H1 (cell line): Measurements from ENCODE around the gene CD68. TPM values are rescaled to one million over a fixed set of nuclear protein-coding genes. Genes with fewer than 3 reads are reported as not detected.

ENCODE experiments used
- CTCF ChIA-PET: fragments of 300-600 bp; sonication (Branson Sonifier 250); formaldehyde crosslinking; loops from one replicate; lab custom pipeline; 2021; ENCODE audit not compliant: partially characterized antibody; lab: Charles Lee
- POLR2A ChIA-PET: fragments of 300-600 bp; sonication (Branson Sonifier 250); formaldehyde crosslinking; loops from one replicate; lab custom pipeline; 2021; ENCODE audit warnings: inconsistent platforms; ENCODE audit not compliant: partially characterized antibody; lab: Charles Lee
- DNase-seq, 2 experiments: peaks; one replicate each; pipeline versions ENCODE4 v3.0.0 to v3.0.0-alpha.2; 2010 to 2022; ENCODE audit warnings: low spot score in 2 of 2, low read depth in 1 of 2, mixed read lengths in 1 of 2
- FAIRE-seq: peaks from 2 replicates; lab custom pipeline; 2011; peaks lifted over from hg19 to GRCh38; lab: Jason Lieb, UNC
- H2AFZ ChIP-seq: 2 replicates; pipeline ENCODE4 v1.8.1; 2012; ENCODE audit warnings: low read length, inconsistent platforms
- H2AK5ac ChIP-seq: 2 replicates; pipeline ENCODE4 v1.6.1; 2013; ENCODE audit warnings: low read depth, low read length
- H2BK120ac ChIP-seq: replicated peaks from 2 replicates; pipeline ENCODE3; 2013; ENCODE audit warnings: low read depth, low read length, inconsistent platforms
- H2BK12ac ChIP-seq: 2 replicates; pipeline ENCODE4 v1.6.1; 2013; ENCODE audit warnings: low read depth, low read length
- H2BK15ac ChIP-seq: 2 replicates; pipeline ENCODE4 v1.6.1; 2013; ENCODE audit warnings: low read length
- H2BK20ac ChIP-seq: 2 replicates; pipeline ENCODE4 v1.6.1; 2013; ENCODE audit warnings: low read length
- H2BK5ac ChIP-seq: 2 replicates; pipeline ENCODE4 v1.6.1; 2013; ENCODE audit warnings: low read depth, low read length
- H3K14ac ChIP-seq: 2 replicates; pipeline ENCODE4 v1.6.1; 2013; ENCODE audit warnings: inconsistent platforms; ENCODE audit not compliant: insufficient read length
- H3K18ac ChIP-seq: 2 replicates; pipeline ENCODE4 v1.6.1; 2013; ENCODE audit warnings: low read length; ENCODE audit errors: extremely low read depth
- H3K23ac ChIP-seq: 2 replicates; pipeline ENCODE4 v1.6.1; 2013; ENCODE audit warnings: inconsistent platforms; ENCODE audit not compliant: insufficient read length
- H3K23me2 ChIP-seq: 2 replicates; pipeline ENCODE4 v1.6.1; 2013; ENCODE audit warnings: low read depth, low read length
- H3K27ac ChIP-seq: 2 replicates; pipeline ENCODE4 v1.6.1; 2011; ENCODE audit warnings: low read depth, low read length, inconsistent platforms
- H3K27me3 ChIP-seq, 4 experiments: replicated peaks in 1 of 4; 1 replicate in 1 of 4; 2 replicates in 3 of 4; pipeline versions ENCODE4 v1.6.1 to v1.8.1; 2011 to 2013; ENCODE audit warnings: low read length in 3 of 4, mild to moderate bottlenecking in 3 of 4, inconsistent platforms in 2 of 4, mixed read lengths in 2 of 4, moderate library complexity in 1 of 4; ENCODE audit not compliant: control insufficient read depth in 3 of 4, insufficient read depth in 3 of 4; ENCODE audit errors: extremely low read depth in 1 of 4
- H3K36me3 ChIP-seq, 4 experiments: 2 replicates each; pipeline versions ENCODE4 v1.6.1 to v1.8.1; 2011 to 2013; ENCODE audit warnings: mild to moderate bottlenecking in 4 of 4, low read length in 3 of 4, moderate library complexity in 2 of 4, control low read depth in 1 of 4, inconsistent platforms in 1 of 4; ENCODE audit not compliant: insufficient read depth in 4 of 4, control insufficient read depth in 2 of 4
- H3K4ac ChIP-seq: replicated peaks from 2 replicates; pipeline ENCODE3; 2013; ENCODE audit warnings: low read length, low read depth, mixed read lengths, inconsistent platforms; ENCODE audit not compliant: insufficient read length
- H3K4me1 ChIP-seq, 4 experiments: replicated peaks in 1 of 4; 1 replicate in 1 of 4; 2 replicates in 3 of 4; pipeline versions ENCODE4 v1.6.1 to v1.8.1; 2011 to 2013; ENCODE audit warnings: low read length in 3 of 4, inconsistent platforms in 2 of 4, mixed read lengths in 1 of 4; ENCODE audit not compliant: insufficient read depth in 4 of 4, control insufficient read depth in 3 of 4
- H3K4me2 ChIP-seq, 2 experiments: 2 replicates each; pipeline versions ENCODE4 v1.6.1 to v1.8.1; 2011 to 2013; ENCODE audit warnings: low read depth in 2 of 2, low read length in 2 of 2, control low read depth in 1 of 2, inconsistent platforms in 1 of 2, mild to moderate bottlenecking in 1 of 2; ENCODE audit not compliant: insufficient read depth in 1 of 2
- H3K4me3 ChIP-seq, 4 experiments: fragments of 200-600, 300-600 bp in 1 of 4; sonication (generic), shearing (Covaris generic), sonication (Bioruptor Twin) in 1 of 4; 2 replicates each; pipeline versions ENCODE4 v1.5.1 to v1.8.1; 2011 to 2016; ENCODE audit warnings: low read length in 4 of 4, low read depth in 3 of 4, control low read depth in 2 of 4, inconsistent platforms in 2 of 4, mild to moderate bottlenecking in 2 of 4, mixed read lengths in 1 of 4, moderate library complexity in 1 of 4; ENCODE audit not compliant: insufficient read depth in 2 of 4; ENCODE audit errors: extremely low read depth in 1 of 4
- H3K56ac ChIP-seq: replicated peaks from 2 replicates; pipeline ENCODE3; 2013; ENCODE audit warnings: low read depth, mild to moderate bottlenecking, mixed read lengths, low read length, inconsistent platforms; ENCODE audit not compliant: insufficient read length
- H3K79me1 ChIP-seq: 2 replicates; pipeline ENCODE4 v1.6.1; 2013; ENCODE audit warnings: low read depth, low read length, control low read depth
- H3K79me2 ChIP-seq, 2 experiments: 2 replicates each; pipeline versions ENCODE4 v1.6.1 to v1.8.1; 2012 to 2013; ENCODE audit warnings: low read length in 2 of 2, mild to moderate bottlenecking in 2 of 2, inconsistent platforms in 1 of 2; ENCODE audit not compliant: insufficient read depth in 2 of 2, control insufficient read depth in 1 of 2
- H3K9ac ChIP-seq, 4 experiments: replicated peaks in 1 of 4; 1 replicate in 1 of 4; 2 replicates in 3 of 4; pipeline versions ENCODE4 v1.6.1 to v1.8.1; 2011 to 2013; ENCODE audit warnings: low read depth in 3 of 4, low read length in 3 of 4, control low read depth in 2 of 4, mild to moderate bottlenecking in 2 of 4, moderate library complexity in 2 of 4, inconsistent platforms in 1 of 4; ENCODE audit errors: extremely low read depth in 1 of 4
- H3K9me3 ChIP-seq, 2 experiments: 2 replicates each; pipeline versions ENCODE4 v1.6.1 to v1.8.1; 2012 to 2013; ENCODE audit warnings: mild to moderate bottlenecking in 2 of 2, moderate library complexity in 2 of 2, control low read depth in 1 of 2, inconsistent platforms in 1 of 2, low read depth in 1 of 2, low read length in 1 of 2, mixed read lengths in 1 of 2; ENCODE audit not compliant: insufficient read depth in 2 of 2
- H4K20me1 ChIP-seq, 2 experiments: replicated peaks in 1 of 2; 2 replicates each; pipeline versions ENCODE3 to v1.8.1; 2011 to 2013; ENCODE audit warnings: inconsistent platforms in 2 of 2, low read length in 2 of 2, mild to moderate bottlenecking in 1 of 2; ENCODE audit not compliant: insufficient read depth in 2 of 2, control insufficient read depth in 1 of 2
- H4K5ac ChIP-seq: 2 replicates; pipeline ENCODE4 v1.6.1; 2013; ENCODE audit warnings: low read length, low read depth, mixed read lengths, inconsistent platforms; ENCODE audit not compliant: insufficient read length
- H4K8ac ChIP-seq: 2 replicates; pipeline ENCODE4 v1.8.0; 2013; ENCODE audit warnings: mild to moderate bottlenecking, moderate library complexity, low read length, inconsistent platforms; ENCODE audit not compliant: insufficient read depth; ENCODE audit errors: extremely low read depth
- H4K91ac ChIP-seq: replicated peaks from 2 replicates; pipeline ENCODE3; 2013; ENCODE audit warnings: low read length, mixed read lengths, inconsistent platforms; ENCODE audit not compliant: insufficient read length
- BRCA1 ChIP-seq: IDR thresholded peaks from 2 replicates; pipeline ENCODE4 v1.6.1; 2012; ENCODE audit warnings: low read depth, low read length, improper control_type of control experiment
- CHD2 ChIP-seq: IDR thresholded peaks from 2 replicates; pipeline ENCODE4 v1.6.1; 2012; ENCODE audit warnings: low read length, improper control_type of control experiment
- KDM5A ChIP-seq: fragments of 200-600 bp; IDR thresholded peaks from 2 replicates; pipeline ENCODE4 v1.7.1; 2012; ENCODE audit warnings: mild to moderate bottlenecking, low read length, inconsistent platforms, mixed read lengths
- RAD21 ChIP-seq, 2 experiments: IDR thresholded peaks in 1 of 2; conservative IDR thresholded peaks in 1 of 2; 2 replicates each; pipeline ENCODE4 v1.6.1; 2011; ENCODE audit warnings: low read depth in 2 of 2, low read length in 2 of 2, improper control_type of control experiment in 1 of 2, inconsistent platforms in 1 of 2, mild to moderate bottlenecking in 1 of 2, moderate library complexity in 1 of 2
- SAP30 ChIP-seq: fragments of 300-600 bp; sonication (generic); IDR thresholded peaks from 2 replicates; pipeline ENCODE4 v1.7.1; 2012; ENCODE audit warnings: low read length, moderate library complexity, mild to moderate bottlenecking, inconsistent platforms; ENCODE audit not compliant: insufficient read depth, insufficient replicate concordance
- TAF1 ChIP-seq: IDR thresholded peaks from 2 replicates; pipeline ENCODE4 v1.6.1; 2011; ENCODE audit warnings: mild to moderate bottlenecking, low read depth, low read length
- YY1 ChIP-seq: IDR thresholded peaks from 2 replicates; pipeline ENCODE4 v1.6.1; 2011; ENCODE audit warnings: low read depth, mild to moderate bottlenecking, low read length
- ZNF274 ChIP-seq: IDR thresholded peaks from 2 replicates; pipeline ENCODE4 v1.7.0; 2012; ENCODE audit warnings: low read length, borderline replicate concordance; ENCODE audit errors: extremely low read depth
- WGBS, 2 experiments: shearing (Covaris generic) in 1 of 2; methylation state at CpG; one replicate each; pipeline versions ENCODE4 v1.1.6 to v1.1.7; 2013 to 2015; ENCODE audit warnings: low lambda C conversion rate in 2 of 2, mixed read lengths in 2 of 2, inconsistent platforms in 1 of 2, low coverage in 1 of 2, missing lambda C conversion rate in 1 of 2; ENCODE audit not compliant: insufficient replicate concordance in 2 of 2, insufficient coverage in 1 of 2, insufficient read length in 1 of 2; ENCODE audit errors: extremely low coverage in 1 of 2, missing lambda C conversion rate in 1 of 2; 5-methylcytosine and 5-hydroxymethylcytosine counted together
- polyA plus RNA-seq, 7 experiments: library from polyadenylated mRNA; depleted of rRNA in 3 of 7; stranded (reverse) in 5 of 7; unstranded in 2 of 7; fragments of >200 nt in 5 of 7; fragments of 200-250 nt in 2 of 7; gene quantifications; 1 replicate in 5 of 7; 2 replicates in 1 of 7; 4 replicates in 1 of 7; pipeline versions ENCODE4 v1.2.1 to v1.2.3, GENCODE V29; 2011 to 2013; ENCODE audit warnings: missing spikeins in 2 of 7, mixed read lengths in 2 of 7
- total RNA-seq: library from RNA; stranded (reverse); fragmentation: NEBNext Ultra II Directional; extraction: Animal tissue kit (Norgen Biotek cat#: 25700); gene quantifications from 2 replicates; pipeline ENCODE4 v1.2.1, GENCODE V29; 2021
- TF ChIP-seq, protein P1 (sequence below), 3 experiments: IDR thresholded peaks; 1 replicate in 2 of 3; 2 replicates in 1 of 3; pipeline versions ENCODE4 v1.5.1 to v1.6.1; 2011; ENCODE audit warnings: low read length in 3 of 3, mild to moderate bottlenecking in 3 of 3, inconsistent platforms in 2 of 3, low read depth in 1 of 3, moderate library complexity in 1 of 3; ENCODE audit not compliant: insufficient read depth in 1 of 3; ENCODE audit errors: control extremely low read depth in 1 of 3

The CD68 gene
- total and polyA plus RNA-seq, 2 of the 8 experiments (the other 6 are each of a cell fraction or from before 2014, with no cell fraction given) = 0.18 TPM; not detected in 1

- Histone ChIP-seq H4K5ac (peak overlapping the region; percentile 61), H3K18ac (no peak overlapping the region; the same call in 1 of the 2 replicates), H2BK5ac (peak overlapping the region; percentile 2; the same call in 1 of the 2 replicates), H3K23ac (no peak overlapping the region), H3K4me2 (peak overlapping the region; percentile 49 to 96), H3K27me3 (no peaks in the 10 kb centered on the region), H2BK12ac (0 out of 2 replicates have a peak overlapping the region, but pooled peaks have one; percentile 27), H3K4me3 (peak overlapping the region; percentile 69 to 96 (median 78)), H2BK15ac (no peak overlapping the region), H2AFZ (no peak overlapping the region), H3K79me1 (peaks cover 9% of the 10 kb centered on the region), H3K14ac (no peak overlapping the region), H3K23me2 (peaks cover 6% of the 10 kb centered on the region; the same call in 1 of the 2 replicates), H3K27ac (peak overlapping the region; percentile 37; the same call in 1 of the 2 replicates), H2BK120ac (no peak overlapping the region), H3K56ac (peak overlapping the region; percentile 62), H3K9me3 (no peaks in the 10 kb centered on the region), H2BK20ac (no peak overlapping the region), H4K8ac (no peak overlapping the region), H3K4me1 (peaks cover 11 to 40% (median 24%) of the 10 kb centered on the region in 4 experiments), H3K4ac (no peak overlapping the region), H3K36me3 (peaks cover 22 to 28% (median 23%) of the 10 kb centered on the region in 4 experiments), H3K79me2 (peaks cover 4 to 26% of the 10 kb centered on the region in 2 experiments; a peak in 3 of 4 replicates), H4K91ac (peak overlapping the region; percentile 61), H2AK5ac (no peak overlapping the region), H4K20me1 (peaks cover 0 to 1% of the 10 kb centered on the region in 2 experiments), H3K9ac (peak overlapping the region; percentile 22 to 76 (median 66); a peak in 6 of 7 replicates)
- POLR2A ChIA-PET = interaction anchor here (0.7 to 37.5 kb wide), 25 partner anchors 9 to 301 kb away, joined by 3 to 1144 read pairs (median 5); partner anchors contain the start of genes CD68, GPS2, MPDU1 and POLR2A
- DNase-seq (peak in 1 of 2 experiments; percentile 92), FAIRE-seq (peak; percentile 52)
- WGBS, 2 experiments = 1% methylated on average over 30 of the region's 32 CpGs; no CpG with 5 or more reads in 1 of the 2 experiments
- CTCF ChIA-PET = interaction anchor here (0.8 to 12.7 kb wide), 74 partner anchors 9 to 515 kb away, joined by 3 to 251 read pairs (median 6); partner anchors contain the start of genes CHRNB1, MPDU1, NEURL4 and SAT2
- TF ChIP-seq YY1 (peak; percentile 7), TAF1 (0 out of 2 replicates have a peak, but pooled peaks have one; percentile 18), BRCA1 (no peak), KDM5A (peak; percentile 12), SAP30 (no peak), RAD21 (IDR thresholded peaks at IDR 0.05 in 1 of 2, conservative IDR thresholded peaks at IDR 0.05 in 1 of 2; ENCODE audit: low read depth in 2 of 2, low read length in 2 of 2) (peak; percentile 83 to 88), CHD2 (no peak), ZNF274 (no peak)
- TF ChIP-seq, protein P1, sequence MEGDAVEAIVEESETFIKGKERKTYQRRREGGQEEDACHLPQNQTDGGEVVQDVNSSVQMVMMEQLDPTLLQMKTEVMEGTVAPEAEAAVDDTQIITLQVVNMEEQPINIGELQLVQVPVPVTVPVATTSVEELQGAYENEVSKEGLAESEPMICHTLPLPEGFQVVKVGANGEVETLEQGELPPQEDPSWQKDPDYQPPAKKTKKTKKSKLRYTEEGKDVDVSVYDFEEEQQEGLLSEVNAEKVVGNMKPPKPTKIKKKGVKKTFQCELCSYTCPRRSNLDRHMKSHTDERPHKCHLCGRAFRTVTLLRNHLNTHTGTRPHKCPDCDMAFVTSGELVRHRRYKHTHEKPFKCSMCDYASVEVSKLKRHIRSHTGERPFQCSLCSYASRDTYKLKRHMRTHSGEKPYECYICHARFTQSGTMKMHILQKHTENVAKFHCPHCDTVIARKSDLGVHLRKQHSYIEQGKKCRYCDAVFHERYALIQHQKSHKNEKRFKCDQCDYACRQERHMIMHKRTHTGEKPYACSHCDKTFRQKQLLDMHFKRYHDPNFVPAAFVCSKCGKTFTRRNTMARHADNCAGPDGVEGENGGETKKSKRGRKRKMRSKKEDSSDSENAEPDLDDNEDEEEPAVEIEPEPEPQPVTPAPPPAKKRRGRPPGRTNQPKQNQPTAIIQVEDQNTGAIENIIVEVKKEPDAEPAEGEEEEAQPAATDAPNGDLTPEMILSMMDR (IDR thresholded peaks at IDR 0.05; ENCODE audit: control extremely low read depth in 1 of 3, insufficient read depth in 1 of 3, low read depth in 1 of 3, low read length in 3 of 3) = peak; percentile 86 to 90 (median 87)
Observed at GRCh38 chr17:7561028-7561575, 18.3 kb upstream of the CD68 start.
